IMR-90 (cell line): ENCODE data around the gene ITIH4. TPM values are rescaled to one million over a fixed set of nuclear protein-coding genes. Genes with fewer than 3 reads are reported as not detected.

Source experiments
- ATAC-seq: fragments of 200-7000 bp; cut with Tn5 transposase; 2 replicates; pipeline ENCODE4 v1.9.1; 2020; ENCODE audit warnings: low read depth, mild to moderate bottlenecking, moderate library complexity
- BruUV-seq: library from RNA; stranded (reverse); fragments of 400-500 nt; replicated peaks from 2 replicates; lab custom pipeline; 2021; lab: Mats Ljungman, UMichigan
- CTCF ChIA-PET: fragments of 300-600 bp; formaldehyde crosslinking; extraction: SDS; loops from one replicate; lab custom pipeline; 2021; ENCODE audit warnings: antibody characterized with exemption; lab: Yijun Ruan, JAX
- POLR2A ChIA-PET: fragments of 300-600 bp; sonication (Branson Sonifier 250); formaldehyde crosslinking; loops from one replicate; lab custom pipeline; 2022; ENCODE audit warnings: antibody characterized with exemption; ENCODE audit not compliant: unreplicated experiment; lab: Charles Lee
- DNase-seq: peaks from one replicate; pipeline ENCODE4 v3.0.0; 2013
- H2AFZ ChIP-seq: replicated peaks from 2 replicates; pipeline ENCODE3; 2013; ENCODE audit warnings: low read length, mild to moderate bottlenecking; ENCODE audit not compliant: poor library complexity
- H2AK5ac ChIP-seq: 2 replicates; pipeline ENCODE4 v1.6.1; 2013; ENCODE audit warnings: low read depth, low read length, inconsistent platforms
- H2AK9ac ChIP-seq: replicated peaks from 2 replicates; pipeline ENCODE3; 2013; ENCODE audit warnings: mild to moderate bottlenecking, low read depth, low read length, moderate library complexity; ENCODE audit not compliant: poor library complexity
- H2BK120ac ChIP-seq: 2 replicates; pipeline ENCODE4 v1.6.1; 2013; ENCODE audit warnings: low read depth, low read length, inconsistent platforms
- H2BK15ac ChIP-seq: 3 replicates; pipeline ENCODE4 v1.6.1; 2013; ENCODE audit warnings: low read depth, low read length, inconsistent platforms
- H2BK20ac ChIP-seq: 2 replicates; pipeline ENCODE4 v1.6.1; 2013; ENCODE audit warnings: low read depth, mild to moderate bottlenecking, inconsistent platforms, low read length, moderate library complexity
- H2BK5ac ChIP-seq: 2 replicates; pipeline ENCODE4 v1.6.1; 2013; ENCODE audit warnings: mild to moderate bottlenecking, low read depth, low read length, inconsistent platforms; ENCODE audit not compliant: poor library complexity, severe bottlenecking
- H3K14ac ChIP-seq: replicated peaks from 2 replicates; pipeline ENCODE4 v1.6.1; 2013; ENCODE audit warnings: low read depth, low read length, inconsistent platforms
- H3K18ac ChIP-seq: 2 replicates; pipeline ENCODE4 v1.6.1; 2013; ENCODE audit warnings: low read depth, low read length, control low read depth
- H3K23ac ChIP-seq: 2 replicates; pipeline ENCODE4 v1.6.1; 2013; ENCODE audit warnings: low read depth, low read length, inconsistent platforms
- H3K27ac ChIP-seq: 2 replicates; pipeline ENCODE4 v1.5.1; 2013; ENCODE audit warnings: mild to moderate bottlenecking, control low read depth, low read length; ENCODE audit not compliant: insufficient read depth
- H3K27me3 ChIP-seq: 2 replicates; pipeline ENCODE4 v1.6.1; 2013; ENCODE audit warnings: low read length; ENCODE audit not compliant: control insufficient read depth, insufficient read depth
- H3K36me3 ChIP-seq: 2 replicates; pipeline ENCODE4 v1.6.1; 2013; ENCODE audit warnings: low read length, mixed read lengths; ENCODE audit not compliant: control insufficient read depth, insufficient read depth
- H3K4ac ChIP-seq: 2 replicates; pipeline ENCODE4 v1.6.1; 2013; ENCODE audit warnings: low read depth, low read length, inconsistent platforms
- H3K4me1 ChIP-seq: 2 replicates; pipeline ENCODE4 v1.6.1; 2013; ENCODE audit warnings: low read length, mixed read lengths; ENCODE audit not compliant: control insufficient read depth, insufficient read depth
- H3K4me2 ChIP-seq: 2 replicates; pipeline ENCODE4 v1.6.1; 2013; ENCODE audit warnings: low read depth, mild to moderate bottlenecking, control low read depth, low read length, moderate library complexity
- H3K4me3 ChIP-seq: 2 replicates; pipeline ENCODE4 v1.5.1; 2013; ENCODE audit warnings: low read depth, mild to moderate bottlenecking, control low read depth, low read length, moderate library complexity; ENCODE audit not compliant: insufficient read depth
- H3K56ac ChIP-seq: 2 replicates; pipeline ENCODE4 v1.6.1; 2013; ENCODE audit warnings: low read length, inconsistent platforms; ENCODE audit not compliant: insufficient read depth; ENCODE audit errors: extremely low read depth
- H3K79me1 ChIP-seq, 2 experiments: 2 replicates each; pipeline ENCODE4 v1.6.1; 2013; ENCODE audit warnings: low read length in 2 of 2, inconsistent platforms in 1 of 2, low read depth in 1 of 2
- H3K9ac ChIP-seq: 2 replicates; pipeline ENCODE4 v1.6.1; 2013; ENCODE audit warnings: low read depth, low read length, control low read depth
- H3K9me1 ChIP-seq: 2 replicates; pipeline ENCODE4 v1.6.1; 2013; ENCODE audit warnings: low read length, inconsistent platforms; ENCODE audit not compliant: insufficient read depth
- H3K9me3 ChIP-seq: 2 replicates; pipeline ENCODE4 v1.6.1; 2013; ENCODE audit warnings: low read length; ENCODE audit not compliant: control insufficient read depth, insufficient read depth
- H4K20me1 ChIP-seq: 2 replicates; pipeline ENCODE4 v1.6.1; 2013; ENCODE audit warnings: low read length, inconsistent platforms; ENCODE audit not compliant: insufficient read depth
- H4K5ac ChIP-seq: 2 replicates; pipeline ENCODE4 v1.6.1; 2013; ENCODE audit warnings: mild to moderate bottlenecking, low read depth, low read length, control low read depth
- H4K8ac ChIP-seq, 2 experiments: 2 replicates each; pipeline ENCODE4 v1.6.1; 2013; ENCODE audit warnings: low read depth in 2 of 2, low read length in 2 of 2, control low read depth in 1 of 2, inconsistent platforms in 1 of 2
- H4K91ac ChIP-seq: 2 replicates; pipeline ENCODE4 v1.6.1; 2013; ENCODE audit warnings: low read depth, low read length, inconsistent platforms; ENCODE audit not compliant: insufficient read depth
- CEBPB ChIP-seq: IDR thresholded peaks from 2 replicates; pipeline ENCODE4 v1.6.1; 2012; ENCODE audit warnings: low read depth, low read length, improper control_type of control experiment
- SMC3 ChIP-seq: fragments of 150-350 bp; IDR thresholded peaks from 2 replicates; pipeline ENCODE4 v1.6.1; 2016; ENCODE audit warnings: low read depth, mild to moderate bottlenecking, antibody characterized with exemption, low read length, moderate library complexity
- WGBS, 2 experiments: methylation state at CpG; one replicate each; pipeline versions ENCODE4 v1.1.5 to v1.1.7; 2013; ENCODE audit warnings: missing lambda C conversion rate in 2 of 2; ENCODE audit not compliant: insufficient read length in 1 of 2; ENCODE audit errors: extremely low coverage in 2 of 2; 5-methylcytosine and 5-hydroxymethylcytosine counted together
- dilution Hi-C: fragments of 300-500 bp; cut with HindIII; formaldehyde crosslinking; loops from one replicate; pipeline ENCODE4 v1.14.3; 2018; ENCODE audit warnings: low sequenced_read_pairs; ENCODE audit not compliant: unreplicated experiment
- in situ Hi-C: fragments of 300-500 bp; cut with MboI; formaldehyde crosslinking; loops from 3 replicates; pipeline ENCODE4 v1.14.3; 2019; ENCODE audit warnings: low sequenced_read_pairs, inconsistent platforms, mixed read lengths
- intact Hi-C: fragments of 100-400 bp; cut with micrococcal nuclease; formaldehyde crosslinking; loops from 2 replicates; pipeline ENCODE4 v1.10.0; 2022
- polyA plus RNA-seq, 3 experiments: library from polyadenylated mRNA; depleted of rRNA; stranded (reverse); fragments of >200 nt; gene quantifications; 2 replicates each; pipeline ENCODE4 v1.2.3, GENCODE V29; 2012; ENCODE audit warnings: low replicate concordance in 1 of 3
- total RNA-seq: library from RNA; depleted of rRNA; stranded (reverse); fragments of >200 nt; gene quantifications from 2 replicates; pipeline ENCODE4 v1.2.3, GENCODE V29; 2012

Gene ITIH4
- total and polyA plus RNA-seq, 2 of the 4 experiments (the other 2 are of a cell fraction): 0.26 to 0.36 TPM

DNA sequence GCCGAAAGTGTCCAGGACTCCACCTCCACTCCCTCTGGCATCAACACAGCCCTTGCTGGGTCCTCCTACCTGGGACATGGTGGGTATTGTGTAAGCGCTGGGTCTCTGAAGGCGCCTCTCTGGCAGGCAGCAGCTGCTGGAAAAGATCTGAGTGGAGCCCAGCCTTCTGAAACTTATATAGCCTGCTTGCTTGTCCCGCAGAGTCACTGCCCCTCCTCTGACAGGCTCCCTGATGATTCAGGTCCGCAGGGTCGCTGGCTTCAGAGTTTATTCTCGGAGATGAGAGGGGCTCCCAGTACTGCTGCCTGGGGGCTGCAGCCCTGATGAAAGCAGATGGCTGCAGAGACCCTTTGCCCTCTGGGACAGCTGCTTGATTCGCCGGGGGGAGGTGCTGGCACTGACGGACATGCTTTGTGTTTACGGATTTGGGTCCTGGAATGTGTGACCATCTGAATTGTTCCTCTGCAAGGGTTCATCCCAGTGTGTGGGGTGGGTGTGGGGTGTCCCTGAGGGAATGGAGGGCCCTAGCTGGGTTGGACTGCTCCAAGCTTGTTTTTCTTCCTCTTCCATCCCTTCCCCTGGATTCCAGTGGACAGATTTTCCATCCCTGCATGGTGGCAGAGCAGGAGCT lies 4.5 kb upstream of the ITIH4 start, which contains the start of gene MUSTN1:
MUSTN1 (minus strand) TSS at position 149 of the 631 bp plus-strand sequence; CDS start at position 78, 71 bp downstream.
- in situ Hi-C loops (no loop called here), intact Hi-C loops (no loop called here), dilution Hi-C loops (no loop called here)
- Histone ChIP-seq H3K36me3 (peaks cover 5% of the 10 kb centered on the region; the same call in 1 of the 2 replicates), H4K5ac (no peak within 1 kb of the TSS; the same call in 1 of the 2 replicates), H3K4me1 (peaks cover 19% of the 10 kb centered on the region), H2BK20ac (no peak within 1 kb of the TSS), H3K56ac (no peak within 1 kb of the TSS), H3K9ac (no peak within 1 kb of the TSS), H3K79me1 (no peaks in the 10 kb centered on the region), H2AK9ac (no peak within 1 kb of the TSS), H3K9me1 (peaks cover 19% of the 10 kb centered on the region; the same call in 1 of the 2 replicates), H2AFZ (peak within 1 kb of the TSS; percentile 53), H3K9me3 (no peaks in the 10 kb centered on the region), H3K27me3 (no peaks in the 10 kb centered on the region), H2BK15ac (no peak within 1 kb of the TSS), H2BK5ac (no peak within 1 kb of the TSS), H3K18ac (no peak within 1 kb of the TSS; the same call in 1 of the 2 replicates), H3K4me3 (no peak within 1 kb of the TSS), H4K91ac (no peak within 1 kb of the TSS), H4K8ac (no peak within 1 kb of the TSS), H3K14ac (peak within 1 kb of the TSS; percentile 62; the same call in 1 of the 2 replicates), H3K23ac (no peak within 1 kb of the TSS), H3K27ac (no peak within 1 kb of the TSS), H2BK120ac (0 out of 2 replicates have a peak within 1 kb of the TSS, but pooled peaks have one; percentile 0), H4K20me1 (no peaks in the 10 kb centered on the region), H2AK5ac (no peak within 1 kb of the TSS; the same call in 1 of the 2 replicates), H3K4me2 (peak within 1 kb of the TSS; percentile 18; the same call in 1 of the 2 replicates), H3K4ac (peak within 1 kb of the TSS; percentile 35; the same call in 1 of the 2 replicates)
- no TSS peak for BruUV-seq
- ChIA-PET CTCF (interaction anchor here (0.6 to 1.2 kb wide), 3 partner anchors 13 to 204 kb away, joined by 3 to 4 read pairs (median 3); no protein-coding TSS in a partner anchor), POLR2A (no interaction called here)
- WGBS, 2 experiments: 20% methylated on average over 1 of the region's 11 CpGs; no CpG with 5 or more reads in 1 of the 2 experiments
- TF ChIP-seq SMC3 (no peak), CEBPB (peak; percentile 59)
- DNase-seq (peak; percentile 41), ATAC-seq (peak; percentile 67)
